Occipital lobe (tissue), 2 donors: ENCODE results near the gene KCTD20. TPM values are rescaled to one million over a fixed set of nuclear protein-coding genes. Genes with fewer than 3 reads are reported as not detected.

ENCODE experiments used
- DNase-seq: peaks from one replicate; lab custom pipeline; 2025; lab: John Stamatoyannopoulos, UW
- total RNA-seq: library from RNA; depleted of rRNA; stranded (reverse); fragments of >200 nt; gene quantifications from one replicate; pipeline ENCODE4 v1.2.3, GENCODE V29; 2014

The KCTD20 gene
- total RNA-seq, 1 donor from 2014 or later = 79.9 TPM

DNA sequence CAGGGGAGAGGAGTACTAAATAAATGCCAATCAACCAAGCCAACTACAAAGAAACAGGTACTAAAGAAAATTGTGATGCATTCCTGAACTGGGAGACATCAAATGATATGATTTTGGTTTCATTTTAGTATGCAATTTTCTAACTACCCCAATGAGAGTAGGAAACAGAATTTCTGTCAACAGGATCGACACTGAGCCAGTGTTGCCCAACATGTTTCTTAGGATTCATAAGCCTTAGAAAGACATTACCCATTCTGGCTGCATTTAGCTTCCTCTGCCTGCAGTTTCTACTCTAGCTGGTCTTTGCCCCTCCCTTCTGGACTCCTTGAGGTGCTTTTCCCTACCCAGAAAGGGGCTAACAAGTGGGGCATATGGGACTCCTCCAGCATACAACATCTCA lies 49.8 kb downstream of the KCTD20 start:
- DNase-seq = no peak

DNA sequence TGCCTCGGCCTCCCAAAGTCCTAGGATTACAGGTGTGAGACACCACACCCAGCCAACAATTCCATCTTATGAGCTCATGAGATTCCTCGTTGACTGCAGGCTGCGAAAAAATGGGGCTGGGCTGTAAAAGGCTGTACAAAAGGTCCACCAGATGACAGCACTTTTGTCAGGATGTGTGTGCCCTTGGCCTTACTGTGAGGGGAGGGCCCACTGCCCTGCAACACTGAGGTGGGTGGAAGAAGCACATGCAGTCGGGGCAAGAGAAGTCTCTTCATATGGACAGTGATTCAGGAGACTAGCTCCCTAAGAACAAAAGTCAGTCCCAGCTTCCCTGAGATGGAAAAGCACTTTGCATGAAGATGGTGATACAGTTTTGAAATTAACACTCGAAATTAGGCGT lies 50.5 kb downstream of the KCTD20 start:
- DNase-seq = no peak

DNA sequence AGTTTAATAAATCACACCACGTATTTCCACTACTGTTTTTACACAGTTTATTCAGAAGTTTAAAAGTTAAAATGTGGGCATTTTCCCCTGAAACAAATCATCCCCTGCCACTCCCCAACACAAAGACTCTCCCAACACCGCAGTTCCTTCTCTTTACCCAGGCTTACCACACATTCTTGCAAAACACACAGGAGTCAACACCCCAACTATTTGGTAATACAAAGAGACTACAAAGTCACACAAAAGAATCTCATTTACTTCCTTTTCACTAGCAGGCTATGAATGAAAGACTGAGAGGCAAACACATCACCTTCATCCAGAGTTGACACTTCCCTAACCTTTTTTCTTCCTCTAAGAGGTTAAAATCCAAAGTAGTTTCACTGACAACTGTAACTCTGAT lies 51.1 kb downstream of the KCTD20 start:
- DNase-seq = no peak

DNA sequence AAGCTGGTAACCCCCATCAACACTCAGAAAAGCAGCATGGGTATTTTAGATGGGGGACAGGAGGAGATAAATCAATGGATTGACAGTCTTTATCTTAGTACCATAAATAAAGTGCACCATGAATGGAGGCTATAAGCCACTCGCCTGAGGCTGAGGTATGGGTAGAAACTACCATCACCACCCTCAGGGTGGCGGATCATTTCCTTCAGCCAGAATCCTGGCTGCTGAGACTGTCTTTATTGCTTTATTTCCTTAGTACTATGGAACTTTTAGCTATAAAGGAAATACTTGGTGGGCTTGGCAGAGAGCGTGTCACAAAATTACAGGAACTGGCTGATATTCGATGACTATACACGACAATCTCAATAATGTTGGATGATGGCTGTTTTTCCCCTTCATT lies 52.3 kb downstream of the KCTD20 start:
- no peak for DNase-seq

DNA sequence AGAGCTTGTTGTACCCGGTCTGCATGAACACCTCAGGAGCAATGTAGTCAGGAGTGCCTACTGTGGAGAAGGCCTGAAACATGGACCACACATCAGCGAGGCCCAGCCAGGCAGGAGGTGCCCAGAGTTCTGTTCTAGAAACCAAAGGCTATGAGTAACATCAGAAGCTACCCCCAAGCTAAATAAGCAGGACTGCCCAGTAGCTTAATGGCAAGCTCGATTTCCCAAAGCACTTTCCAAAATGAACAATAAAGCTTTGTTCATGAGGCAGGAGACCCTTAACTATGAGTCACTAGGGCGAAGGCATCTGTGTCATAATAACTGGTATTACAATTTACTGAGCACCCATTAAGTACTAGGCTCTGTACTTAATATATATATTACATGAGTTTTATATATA lies 57.1 kb downstream of the KCTD20 start:
- no peak for DNase-seq

DNA sequence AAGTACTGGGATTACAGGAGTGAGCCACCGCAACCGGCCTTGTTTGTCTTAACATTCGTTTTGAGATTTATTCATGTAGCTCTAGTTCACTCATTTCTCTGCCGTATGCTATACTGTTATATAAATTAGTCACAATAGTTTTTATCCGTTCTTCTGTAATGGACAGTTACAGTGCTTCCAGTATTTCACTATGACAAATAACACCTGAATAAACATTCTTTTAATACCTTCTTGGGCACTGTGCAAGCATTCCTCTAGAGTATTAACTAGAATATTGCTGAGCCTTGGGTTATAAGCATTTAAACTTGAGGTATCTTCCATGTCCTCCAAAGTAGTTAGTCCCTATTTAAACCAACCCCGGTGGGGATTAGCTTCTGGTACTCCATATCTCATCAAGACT lies 58.9 kb downstream of the KCTD20 start:
- DNase-seq = no peak

DNA sequence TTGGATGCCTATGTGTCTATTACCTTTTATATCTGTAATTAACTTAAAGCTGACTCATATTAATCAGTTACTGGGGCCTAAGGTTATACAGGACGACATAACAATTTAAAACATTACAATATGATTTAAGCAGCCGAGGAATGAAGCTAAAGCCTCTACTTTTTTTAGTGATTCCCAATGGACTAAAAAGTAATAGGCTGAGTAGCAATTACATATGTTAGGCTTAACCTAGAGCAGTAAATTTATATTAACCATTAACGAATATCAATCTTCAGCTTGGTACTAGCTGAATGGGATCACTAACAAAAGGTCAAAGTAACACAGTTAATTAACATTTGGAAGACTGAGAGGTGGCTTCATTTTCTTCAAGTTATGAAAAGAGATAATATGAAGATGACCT lies 61.4 kb downstream of the KCTD20 start:
- no peak for DNase-seq

DNA sequence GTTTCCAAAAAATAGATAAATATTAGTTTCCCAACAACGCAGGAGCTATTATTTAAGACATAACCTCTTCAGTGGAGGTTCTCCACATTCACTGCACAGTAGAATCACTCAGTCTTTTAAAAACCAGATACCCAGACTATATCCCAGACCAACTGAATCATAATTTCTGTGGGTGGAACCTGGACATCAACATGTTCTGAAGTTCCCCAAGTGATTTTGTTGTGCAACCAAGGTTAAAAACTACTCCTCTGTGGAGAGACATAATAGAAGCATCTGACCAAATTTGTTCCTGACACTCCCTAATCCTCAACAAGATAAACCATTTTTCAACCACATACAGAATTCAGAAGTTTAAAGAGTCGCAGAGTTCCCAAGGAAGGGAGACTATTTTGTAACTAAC lies 62.2 kb downstream of the KCTD20 start:
- DNase-seq = no peak

DNA sequence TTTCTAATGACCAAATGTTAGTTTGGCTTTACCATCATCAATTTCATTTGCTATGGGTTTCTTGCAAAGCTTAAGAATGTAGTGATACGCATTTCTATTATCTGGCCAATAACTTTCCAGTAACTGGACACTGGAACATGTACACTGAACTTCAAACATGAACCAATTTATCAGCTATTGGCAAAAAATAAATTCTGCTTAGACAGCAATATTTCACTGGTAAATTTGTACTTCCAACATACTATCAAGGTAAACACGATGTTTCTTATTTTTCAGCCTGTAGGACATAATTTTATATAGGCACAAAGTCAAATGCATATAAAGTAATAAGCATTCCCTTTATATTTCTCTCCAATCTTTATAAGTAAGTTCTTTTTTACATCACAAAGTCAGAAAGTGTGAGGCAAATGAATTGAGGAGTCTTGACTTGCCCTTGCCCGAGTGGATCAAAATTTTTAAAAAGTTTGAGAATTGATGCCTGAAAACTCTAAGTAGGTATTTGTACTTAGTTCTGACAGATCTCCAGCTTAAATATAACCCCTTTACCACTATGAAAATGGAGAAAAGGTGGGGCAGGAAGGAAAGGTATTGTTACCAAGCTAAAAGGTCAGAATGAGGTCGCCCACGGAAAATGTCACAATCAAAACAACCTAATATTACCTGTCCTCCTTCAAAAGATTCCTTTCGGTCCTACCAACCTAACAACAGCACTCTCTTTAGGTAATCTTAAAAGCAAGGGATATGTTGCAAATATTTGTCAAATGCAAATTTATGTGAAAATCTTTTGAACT lies 63.1 kb downstream of the KCTD20 start:
- no peak for DNase-seq

DNA sequence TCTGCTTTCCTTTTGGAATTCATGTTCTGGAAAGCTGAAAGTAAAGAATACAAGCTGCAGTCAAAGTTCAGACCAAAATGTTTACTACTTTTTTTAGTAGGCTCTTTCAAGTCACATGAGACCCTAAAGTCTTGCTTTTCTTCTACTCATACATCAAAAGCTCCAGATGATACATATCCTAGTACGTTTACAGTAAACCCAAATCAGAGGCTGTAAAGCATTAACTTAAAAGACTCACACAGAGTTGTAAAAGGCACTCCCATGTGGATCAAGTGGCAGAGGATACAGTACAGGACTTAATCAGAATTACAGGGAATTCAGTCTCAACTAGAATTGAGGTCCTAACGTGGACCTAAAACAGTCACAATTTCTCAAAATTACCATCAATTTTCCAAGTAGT lies 63.8 kb downstream of the KCTD20 start:
- no peak for DNase-seq

DNA sequence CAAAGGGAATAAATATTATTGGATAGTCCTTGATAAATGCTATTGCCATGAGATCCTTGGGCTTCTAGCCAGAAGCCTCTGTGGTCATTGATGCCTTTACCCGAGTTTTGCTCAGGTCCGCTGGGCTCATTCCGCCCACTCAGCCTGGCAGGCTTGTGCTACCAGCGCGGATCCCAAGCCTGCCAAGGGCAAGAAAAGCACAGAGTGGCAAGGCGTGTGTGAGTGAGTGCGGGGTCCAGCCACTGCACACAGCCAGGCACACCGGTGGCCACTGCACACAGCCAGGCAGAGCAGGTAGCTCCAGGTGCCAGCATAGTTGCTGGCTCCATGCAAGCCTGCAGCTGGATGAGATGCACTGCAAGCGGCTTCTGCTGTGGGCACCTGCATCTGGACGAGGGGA lies 65.7 kb downstream of the KCTD20 start:
- DNase-seq = no peak

DNA sequence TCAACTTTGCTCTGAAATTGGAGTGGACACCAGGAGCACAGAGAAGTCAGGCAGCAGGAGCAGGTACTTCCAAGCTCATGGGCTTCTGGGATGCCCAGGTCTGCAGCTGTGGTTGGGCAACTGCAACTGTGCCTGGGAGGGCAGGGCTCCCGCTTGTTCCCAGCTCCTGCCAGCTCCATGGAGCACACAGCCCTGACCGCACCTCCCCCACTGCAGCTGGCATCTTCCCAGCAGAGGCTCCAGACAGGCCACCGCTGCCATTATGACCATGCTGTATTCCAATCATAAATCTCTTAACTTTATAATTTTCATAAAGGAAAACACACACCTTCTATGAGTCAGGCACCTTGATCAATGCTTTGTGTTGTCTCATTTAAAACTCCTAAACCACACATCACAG lies 67.6 kb downstream of the KCTD20 start:
- DNase-seq = no peak

DNA sequence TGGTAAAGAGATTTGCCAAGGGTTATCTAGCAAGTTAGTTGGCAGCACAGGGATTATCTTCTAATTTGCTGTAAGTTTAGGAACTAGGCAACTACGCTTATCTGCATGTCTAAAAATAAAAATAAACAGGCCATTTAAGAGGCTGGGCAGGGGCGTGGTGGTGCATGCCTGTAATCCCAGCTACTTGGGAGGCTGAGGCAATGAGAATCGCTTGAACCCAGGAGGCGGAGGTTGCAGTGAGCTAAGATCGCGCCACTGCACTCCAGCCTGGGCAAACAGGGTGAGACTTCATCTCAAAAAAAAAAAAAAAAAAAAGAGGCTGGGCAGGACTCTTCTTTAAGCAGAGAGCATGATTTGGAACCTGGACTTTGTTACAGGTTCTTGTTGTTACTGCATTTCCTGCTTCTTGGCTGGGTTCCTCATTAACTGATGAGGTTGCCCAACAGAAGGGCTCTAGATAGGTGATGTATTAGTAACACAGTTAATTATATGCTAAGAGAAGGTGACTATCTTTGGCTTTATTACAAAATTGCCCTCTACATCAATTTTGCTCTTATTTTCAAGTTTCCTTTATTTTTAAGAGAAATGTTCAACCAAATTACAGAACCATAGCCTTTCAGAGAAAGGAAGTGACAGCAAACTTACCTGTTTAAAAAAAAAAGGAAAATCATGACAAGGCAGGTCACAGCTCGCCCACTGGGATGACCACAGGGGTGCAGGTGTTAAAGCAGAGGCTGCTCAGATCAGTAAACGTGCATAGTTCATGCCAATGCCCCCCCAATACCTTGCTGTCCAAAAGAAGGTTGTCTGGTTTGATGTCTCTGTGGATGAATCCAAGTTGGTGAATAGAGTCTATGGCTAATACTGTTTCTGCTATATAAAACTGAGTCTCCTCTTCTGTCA lies 72.0 kb downstream of the KCTD20 start:
- no peak for DNase-seq

DNA sequence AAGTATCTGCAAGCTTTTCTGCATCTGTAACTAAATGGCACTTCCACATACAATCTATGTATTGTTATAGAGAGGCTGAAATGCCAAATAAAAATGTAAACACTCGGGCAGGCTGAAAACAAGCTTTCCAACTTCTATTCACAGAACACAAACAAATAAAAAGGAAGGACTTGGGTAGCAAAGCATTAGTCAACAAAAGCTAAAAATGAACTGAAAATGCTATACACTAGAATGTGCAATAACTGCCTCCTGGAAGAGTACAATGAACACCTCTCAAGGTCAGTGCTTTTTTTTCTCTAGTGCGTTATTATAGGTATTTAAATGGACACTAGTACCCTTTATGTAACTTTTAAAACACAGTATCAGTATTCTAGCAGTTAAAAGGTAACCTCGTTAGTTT lies 73.0 kb downstream of the KCTD20 start:
- DNase-seq = no peak

DNA sequence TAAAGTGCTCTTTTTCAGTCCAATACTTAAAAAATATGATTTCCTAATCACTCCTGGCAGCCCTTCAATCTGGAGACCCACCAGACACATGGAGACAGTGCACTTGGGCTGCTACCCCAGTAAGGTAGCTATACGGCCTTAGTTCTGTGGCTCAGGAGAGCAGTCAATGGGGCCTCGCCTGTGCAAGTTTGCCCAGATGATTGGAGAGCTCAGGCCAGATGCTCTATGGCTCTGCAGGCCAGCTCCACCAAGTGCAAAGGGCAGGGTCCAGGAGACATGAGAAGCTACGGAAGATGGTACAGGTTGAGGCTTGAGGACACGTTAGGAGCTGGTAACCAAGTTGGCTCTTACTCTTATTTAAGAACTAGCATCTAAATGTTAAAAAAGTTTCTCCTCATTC lies 73.8 kb downstream of the KCTD20 start:
- no peak for DNase-seq

DNA sequence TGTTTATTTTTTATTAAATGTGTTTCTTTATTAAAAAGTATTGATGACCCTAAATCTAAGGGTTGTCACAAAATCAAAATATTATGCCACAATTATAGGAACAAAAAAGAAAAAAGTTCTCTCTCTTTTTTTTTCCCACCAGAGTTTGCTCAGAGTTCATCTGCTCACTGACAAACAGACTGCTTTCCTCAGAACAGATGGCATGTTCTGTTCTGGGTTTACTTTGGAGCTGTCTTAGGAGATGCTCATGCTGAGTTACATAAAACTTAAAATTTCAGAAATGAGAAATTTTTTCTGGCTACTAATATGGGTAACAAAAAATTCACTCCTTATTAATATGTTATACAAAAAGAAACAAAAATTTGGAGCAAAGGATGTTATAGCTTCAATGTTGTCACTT lies 74.2 kb downstream of the KCTD20 start:
- DNase-seq = no peak

DNA sequence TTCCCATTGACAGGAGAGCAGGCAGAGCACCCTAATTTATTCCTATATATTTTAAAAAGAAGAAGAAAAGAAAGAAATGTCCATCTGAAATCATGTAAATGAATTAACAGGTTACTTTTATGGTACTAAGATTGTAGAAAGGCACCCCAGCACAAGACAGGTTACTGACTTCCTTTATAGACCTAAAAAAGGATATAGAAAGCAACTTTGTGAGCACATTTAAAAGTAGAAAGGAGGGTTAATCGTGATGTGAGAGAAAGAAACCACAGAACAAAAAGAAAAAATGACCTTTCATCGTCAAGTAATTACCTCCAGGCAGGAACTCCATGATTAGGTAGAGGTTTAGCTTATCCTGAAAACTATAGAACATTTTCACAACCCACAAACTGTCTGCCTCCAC lies 74.6 kb downstream of the KCTD20 start:
- no peak for DNase-seq

DNA sequence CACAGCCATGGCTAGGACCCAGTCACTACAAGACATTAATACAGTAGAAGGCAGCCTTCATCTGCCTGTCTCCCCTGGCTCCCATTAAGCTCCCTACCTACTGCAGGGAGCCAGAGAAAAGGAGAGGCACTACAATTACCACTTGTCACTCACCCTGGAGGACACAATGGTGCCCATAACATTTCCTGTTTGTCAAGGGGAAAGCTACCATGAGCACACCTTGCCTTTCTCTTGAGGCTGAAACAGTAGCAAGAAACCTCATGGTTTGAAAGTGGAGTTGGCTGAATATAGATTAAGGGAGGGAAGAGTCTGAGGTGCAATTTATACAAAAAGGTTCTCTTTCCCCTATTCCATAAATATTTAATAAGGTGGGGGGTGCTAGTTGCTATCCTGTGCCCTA lies 76.6 kb downstream of the KCTD20 start:
- DNase-seq = no peak

DNA sequence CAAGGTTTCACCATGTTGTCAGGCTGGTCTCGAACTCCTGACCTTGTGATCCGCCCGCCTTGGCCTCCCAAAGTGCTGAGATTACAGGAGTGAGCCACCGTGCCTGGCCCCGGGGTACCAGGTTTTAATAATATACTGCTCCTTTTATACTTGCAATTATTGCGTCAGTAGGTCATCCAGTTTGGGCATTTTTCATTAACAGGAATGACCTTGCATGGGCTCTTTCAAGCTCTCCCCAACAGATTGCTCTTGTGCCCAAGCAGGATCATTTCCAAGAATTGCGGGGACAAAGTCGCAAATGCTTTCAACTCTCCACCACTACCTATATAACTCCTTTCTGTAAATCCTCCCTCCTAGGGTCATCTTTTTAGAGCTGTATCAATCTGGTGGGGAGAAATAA lies 80.7 kb downstream of the KCTD20 start:
- DNase-seq = no peak

DNA sequence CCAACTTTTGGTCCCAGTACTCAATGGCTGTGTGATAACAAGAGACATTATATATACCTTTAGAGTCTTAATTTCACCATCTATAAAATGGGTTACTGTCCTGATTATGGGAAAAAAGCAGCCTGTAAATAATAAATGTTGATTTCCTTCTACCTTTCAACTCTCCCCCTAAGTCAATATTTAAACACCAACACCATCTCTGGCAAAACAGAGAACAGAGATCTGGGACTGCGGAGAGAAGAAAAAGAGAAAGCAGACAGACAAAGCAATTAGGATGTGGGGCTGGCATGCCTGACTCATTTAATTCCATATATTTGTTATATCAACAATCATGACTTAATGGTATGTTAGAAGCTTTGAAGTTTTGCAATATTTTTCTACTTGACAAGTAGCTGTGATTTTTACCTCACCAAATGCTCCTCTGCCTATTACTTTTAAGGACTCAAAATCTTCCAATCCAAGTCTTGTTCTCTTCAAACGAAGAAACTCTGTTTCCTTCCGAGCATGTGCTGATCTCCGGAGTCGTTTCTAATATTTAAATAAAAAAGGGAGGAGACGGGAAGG lies 81.2 kb downstream of the KCTD20 start:
- DNase-seq = no peak

DNA sequence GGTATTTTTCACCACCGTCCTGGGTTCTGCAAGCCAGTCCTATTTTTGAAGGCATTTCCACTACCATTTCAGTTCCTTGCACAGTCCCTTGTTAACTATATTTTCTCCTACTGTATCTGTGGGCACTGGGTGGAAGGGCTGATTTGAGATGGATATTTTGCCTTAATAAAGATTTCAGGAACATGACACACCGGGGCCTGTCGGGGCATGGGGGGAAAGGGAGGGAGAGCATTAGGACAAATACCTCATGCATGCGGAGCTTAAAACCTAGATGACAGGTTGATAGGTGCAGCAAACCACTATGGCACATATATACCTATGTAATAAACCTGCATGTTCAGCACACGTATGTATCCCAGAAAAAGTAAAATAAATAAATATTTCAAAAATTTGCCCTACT lies 82.1 kb downstream of the KCTD20 start:
- DNase-seq = no peak

DNA sequence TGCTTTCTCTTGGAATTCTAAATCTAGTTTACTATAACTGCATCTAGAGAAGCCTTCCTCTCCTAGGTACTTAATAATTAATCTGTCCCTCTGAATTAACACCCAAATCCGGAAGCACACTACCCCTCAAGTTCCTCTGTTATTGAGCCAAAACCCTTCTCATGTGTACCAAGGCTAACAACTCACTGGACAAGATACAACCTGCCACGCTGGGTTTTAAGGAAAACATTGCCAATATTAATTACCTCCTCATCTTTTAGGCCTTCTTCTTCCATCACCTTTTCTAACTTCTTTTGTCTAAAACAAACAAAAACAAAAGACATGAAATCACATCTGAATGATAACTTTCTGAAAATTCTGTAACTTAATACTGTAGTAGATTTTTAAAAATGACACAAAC lies 82.5 kb downstream of the KCTD20 start:
- no peak for DNase-seq

DNA sequence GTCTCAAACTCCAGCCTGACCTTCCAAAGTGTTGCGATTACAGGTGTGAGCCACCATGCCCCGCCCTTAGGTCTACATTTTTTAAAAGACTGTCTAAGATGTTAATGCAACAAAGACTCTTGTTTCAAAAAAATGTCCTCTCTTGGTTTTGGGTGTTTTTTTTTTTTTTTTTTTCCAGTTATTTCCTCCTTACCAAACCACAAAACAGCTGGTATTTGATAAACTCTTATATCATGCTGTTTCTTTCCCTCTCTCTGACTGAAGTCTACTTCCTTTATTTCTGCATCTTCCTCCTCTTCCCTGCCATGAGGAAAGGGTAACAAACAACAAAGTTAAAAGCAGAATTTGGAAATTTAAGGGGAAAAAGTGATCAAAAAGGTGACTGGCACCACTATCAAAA lies 83.3 kb downstream of the KCTD20 start:
- no peak for DNase-seq
